ENCODE results near the gene BCOR. TPM values are rescaled to one million over a fixed set of nuclear protein-coding genes. Genes with fewer than 3 reads are reported as not detected.
A peak's percentile ranks its signal among the peaks of the same experiment; 100 is the strongest.

Gene BCOR
- total RNA-seq, 1 experiment from 2014 or later = 21.8 TPM

- POLR2A ChIA-PET (ENCODE audit: unreplicated experiment) = no interaction called here
- TF ChIP-seq EZH2phosphoT487 (IDR thresholded peaks at IDR 0.05; ENCODE audit: borderline replicate concordance, low read length) (no peak), EZH2 (IDR thresholded peaks at IDR 0.05; ENCODE audit: low read length, unreplicated experiment) (no peak), CTCF (conservative IDR thresholded peaks at IDR 0.05; ENCODE audit: low read depth, low read length) (no peak)
- H3K27me3 ChIP-seq (ENCODE audit: low read length) = no peaks in the 10 kb centered on the region
- H3K27ac ChIP-seq (ENCODE audit: low read length) = no peak overlapping the region
- intact Hi-C loops (cut with micrococcal nuclease) = no loop called here
- H3K4me1 ChIP-seq (ENCODE audit: insufficient read depth, low read length) = peaks cover 6% of the 10 kb centered on the region; the same call in 1 of the 2 replicates
- H3K9me2 ChIP-seq (replicated peaks; ENCODE audit: low read length) = no peaks in the 10 kb centered on the region
- H3K4me3 ChIP-seq (ENCODE audit: low read length) = no peak overlapping the region
- H3F3A ChIP-seq (ENCODE audit: low read length, unreplicated experiment) = no peaks in the 10 kb centered on the region
- no TSS peak for BruUV-seq (replicated peaks)
- H3K4me2 ChIP-seq (ENCODE audit: low read length) = no peak overlapping the region
- H3K79me2 ChIP-seq (ENCODE audit: low read length) = no peaks in the 10 kb centered on the region
- DNase-seq = no peak
- H2AFZ ChIP-seq (ENCODE audit: low read length) = no peak overlapping the region
- no peaks in the 10 kb centered on the region for H3K36me3 ChIP-seq (ENCODE audit: low read depth, low read length)
- no peak overlapping the region for H3K9ac ChIP-seq (ENCODE audit: low read length)
- no peaks in the 10 kb centered on the region for H3K9me3 ChIP-seq (ENCODE audit: low read length)
- no peaks in the 10 kb centered on the region for H4K20me1 ChIP-seq (ENCODE audit: low read length)
- no peak for ATAC-seq
- CTCF ChIA-PET = no interaction called here
Measured at GRCh38 chrX:40140706-40141499, 43.1 kb upstream of the BCOR start.

- H3K4me2 ChIP-seq (ENCODE audit: low read length) = peak overlapping the region; percentile 54
- ChIA-PET POLR2A (ENCODE audit: unreplicated experiment) (no interaction called here), CTCF (interaction anchor here (0.6 kb wide), 2 partner anchors 16 to 311 kb away, joined by 4 to 6 read pairs; no protein-coding TSS in a partner anchor)
- H3K4me1 ChIP-seq (ENCODE audit: insufficient read depth, low read length) = peaks cover 18% of the 10 kb centered on the region
- TF ChIP-seq EZH2phosphoT487 (IDR thresholded peaks at IDR 0.05; ENCODE audit: borderline replicate concordance, low read length) (no peak), CTCF (conservative IDR thresholded peaks at IDR 0.05; ENCODE audit: low read depth, low read length) (no peak), EZH2 (IDR thresholded peaks at IDR 0.05; ENCODE audit: low read length, unreplicated experiment) (no peak)
- H3K36me3 ChIP-seq (ENCODE audit: low read depth, low read length) = no peaks in the 10 kb centered on the region
- no peaks in the 10 kb centered on the region for H3K9me3 ChIP-seq (ENCODE audit: low read length)
- no peaks in the 10 kb centered on the region for H3K9me2 ChIP-seq (replicated peaks; ENCODE audit: low read length)
- H3K79me2 ChIP-seq (ENCODE audit: low read length) = no peaks in the 10 kb centered on the region
- H3F3A ChIP-seq (ENCODE audit: low read length, unreplicated experiment) = no peaks in the 10 kb centered on the region
- BruUV-seq (replicated peaks) = no TSS peak
- 0 out of 2 replicates have a peak overlapping the region, but pooled peaks have one; percentile 7 for H2AFZ ChIP-seq (ENCODE audit: low read length)
- H3K4me3 ChIP-seq (ENCODE audit: low read length) = no peak overlapping the region
- no peaks in the 10 kb centered on the region for H3K27me3 ChIP-seq (ENCODE audit: low read length)
- H3K9ac ChIP-seq (ENCODE audit: low read length) = no peak overlapping the region
- DNase-seq = peak; percentile 80
- H3K27ac ChIP-seq (ENCODE audit: low read length) = peak overlapping the region; percentile 67
- H4K20me1 ChIP-seq (ENCODE audit: low read length) = no peaks in the 10 kb centered on the region
- peak; percentile 81 for ATAC-seq
- intact Hi-C loops (cut with micrococcal nuclease) = no loop called here
Measured at GRCh38 chrX:40132751-40133150, 35.0 kb upstream of the BCOR start.
